Psoas muscle (tissue), 8 donors: ENCODE data around the gene RAD51AP1. TPM values are rescaled to one million over a fixed set of nuclear protein-coding genes. Genes with fewer than 3 reads are reported as not detected.

Experiments used
- ATAC-seq, 4 donors: fragments of 200-7000 bp; cut with Tn5 transposase; one replicate each; pipeline ENCODE4 v1.9.1; 2020; ENCODE audit warnings: moderate library complexity in 3 of 4, mild to moderate bottlenecking in 2 of 4
- DNase-seq, 2 donors: peaks; one replicate each; pipeline ENCODE4 v3.0.0-alpha.2; 2020
- H3K27ac ChIP-seq: fragments of 200-600 bp; one replicate; pipeline ENCODE4 v1.8.0; 2022
- H3K27me3 ChIP-seq, 3 donors: fragments of 200-600 bp in 1 of 3; one replicate each; pipeline versions ENCODE4 v1.6.1 to v1.8.0; 2013 to 2022; ENCODE audit warnings: low read length in 2 of 3, mild to moderate bottlenecking in 2 of 3, moderate library complexity in 1 of 3; ENCODE audit not compliant: insufficient read depth in 3 of 3
- H3K36me3 ChIP-seq, 2 donors: fragments of 200-600 bp in 1 of 2; one replicate each; pipeline versions ENCODE4 v1.6.1 to v1.8.0; 2013 to 2022; ENCODE audit warnings: low read depth in 1 of 2, mild to moderate bottlenecking in 1 of 2, moderate library complexity in 1 of 2; ENCODE audit not compliant: insufficient read depth in 1 of 2
- H3K4me1 ChIP-seq: fragments of 200-600 bp; one replicate; pipeline ENCODE4 v1.8.0; 2022
- H3K4me3 ChIP-seq: fragments of 200-600 bp; one replicate; pipeline ENCODE4 v1.8.0; 2022; ENCODE audit warnings: mild to moderate bottlenecking
- H3K9me3 ChIP-seq: fragments of 200-600 bp; one replicate; pipeline ENCODE4 v1.8.0; 2022
- WGBS, 3 donors: extraction: QIAGEN DNeasy Blood & Tissue Kit; methylation state at CpG; one replicate each; pipeline versions ENCODE4 v1.1.6 to v1.1.7; 2013; 5-methylcytosine and 5-hydroxymethylcytosine counted together
- intact Hi-C, 2 donors: fragments of 100-400 bp; cut with DNase I; formaldehyde crosslinking; loops; one replicate each; pipeline versions ENCODE4 v1.11.0 to v1.14.2; 2022
- polyA plus RNA-seq, 3 donors: library from polyadenylated mRNA; stranded (reverse); fragments of 200-250 nt; gene quantifications; one replicate each; pipeline ENCODE4 v1.2.3, GENCODE V29; 2013
- total RNA-seq, 4 donors: library from RNA; stranded (reverse); fragmentation: NEBNext Ultra II Directional in 2 of 4; extraction: Animal tissue kit (Norgen Biotek cat#: 25700) in 2 of 4; gene quantifications; one replicate each; pipeline versions ENCODE4 v1.2.1 to v1.2.4, GENCODE V29; 2021 to 2023
- TF ChIP-seq, protein P1 (sequence below): fragments of 200-600 bp; IDR thresholded peaks from one replicate; pipeline ENCODE4 v1.8.0; 2022; ENCODE audit warnings: antibody characterized with exemption
- donor health status: healthy with polysubstance abuse.
- donor health status: DM: no; HTN: no; CAD: no; lungs with moderate emphysema.
- donor health status: Bipolar disorder and iron deficiency.
- donor health status: healthy.
- donor health status: DM: yes; HTN: yes; CAD: no.
- donor health status: DM: no; HTN: no; CAD: no.
- donor health status: DM: no; HTN: no; CAD: no.
- donor health status: DM: yes; HTN: yes; CAD: no.

Gene RAD51AP1
- total and polyA plus RNA-seq, 7 donors, result 0.38 to 0.98 (median 0.48) TPM

DNA sequence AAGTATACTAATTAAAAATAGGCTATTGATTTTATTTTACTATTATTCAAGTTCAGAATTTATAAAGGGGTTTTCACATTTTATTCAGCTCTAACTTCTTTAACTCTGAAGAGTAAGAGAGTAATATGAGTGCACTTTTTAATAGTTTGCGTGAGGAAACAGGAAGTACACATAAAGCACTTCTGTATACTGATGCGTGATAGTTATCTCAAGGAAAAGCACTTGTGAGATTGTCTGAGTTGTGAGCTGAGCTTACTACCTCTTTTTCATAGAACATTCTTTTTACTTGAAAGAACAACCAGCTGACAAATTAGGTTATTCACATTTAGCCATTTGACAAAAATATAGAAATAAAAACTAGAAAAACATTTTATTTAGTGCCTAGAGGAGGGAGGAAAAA is 1.9 kb downstream of the RAD51AP1 start:
- no peaks in the 10 kb centered on the region for H3K9me3 ChIP-seq
- 70 to 89% (median 75%) methylated on average over 2 of the region's 2 CpGs for WGBS, 3 donors
- H3K27me3 ChIP-seq, result no peaks in the 10 kb centered on the region
- peaks cover 9% of the 10 kb centered on the region for H3K4me1 ChIP-seq
- no peak for ATAC-seq
- intact Hi-C loops, result no loop called here
- H3K27ac ChIP-seq, result no peak overlapping the region
- peaks cover 0 to 9% of the 10 kb centered on the region in 2 donors for H3K36me3 ChIP-seq
- TF ChIP-seq, protein P1, sequence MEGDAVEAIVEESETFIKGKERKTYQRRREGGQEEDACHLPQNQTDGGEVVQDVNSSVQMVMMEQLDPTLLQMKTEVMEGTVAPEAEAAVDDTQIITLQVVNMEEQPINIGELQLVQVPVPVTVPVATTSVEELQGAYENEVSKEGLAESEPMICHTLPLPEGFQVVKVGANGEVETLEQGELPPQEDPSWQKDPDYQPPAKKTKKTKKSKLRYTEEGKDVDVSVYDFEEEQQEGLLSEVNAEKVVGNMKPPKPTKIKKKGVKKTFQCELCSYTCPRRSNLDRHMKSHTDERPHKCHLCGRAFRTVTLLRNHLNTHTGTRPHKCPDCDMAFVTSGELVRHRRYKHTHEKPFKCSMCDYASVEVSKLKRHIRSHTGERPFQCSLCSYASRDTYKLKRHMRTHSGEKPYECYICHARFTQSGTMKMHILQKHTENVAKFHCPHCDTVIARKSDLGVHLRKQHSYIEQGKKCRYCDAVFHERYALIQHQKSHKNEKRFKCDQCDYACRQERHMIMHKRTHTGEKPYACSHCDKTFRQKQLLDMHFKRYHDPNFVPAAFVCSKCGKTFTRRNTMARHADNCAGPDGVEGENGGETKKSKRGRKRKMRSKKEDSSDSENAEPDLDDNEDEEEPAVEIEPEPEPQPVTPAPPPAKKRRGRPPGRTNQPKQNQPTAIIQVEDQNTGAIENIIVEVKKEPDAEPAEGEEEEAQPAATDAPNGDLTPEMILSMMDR, result no peak
- H3K4me3 ChIP-seq, result no peak overlapping the region
- no peak for DNase-seq

DNA sequence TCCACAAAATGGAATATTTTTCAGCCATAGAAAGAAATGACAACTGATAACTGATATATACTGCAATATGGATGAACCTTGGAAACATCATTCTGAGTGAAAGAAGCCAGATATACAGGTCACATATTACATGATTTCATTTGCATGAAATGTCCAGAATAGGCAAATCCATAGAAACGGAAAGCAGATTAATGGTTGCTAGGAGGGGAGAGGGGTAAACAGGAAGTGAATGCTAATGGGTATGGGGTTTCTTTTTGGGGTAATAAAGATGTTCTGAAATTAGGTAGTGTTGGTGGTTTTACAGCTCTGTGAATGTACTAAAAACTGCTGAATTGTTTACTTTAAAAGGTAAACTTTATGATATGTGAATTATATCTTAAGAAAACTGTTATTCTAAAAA is 6.5 kb downstream of the RAD51AP1 start:
- no peak overlapping the region for H3K4me3 ChIP-seq
- no peaks in the 10 kb centered on the region for H3K4me1 ChIP-seq
- ATAC-seq (no peak), DNase-seq (no peak)
- WGBS, 3 donors, result 82 to 89% (median 84%) methylated on average over 1 of the region's 1 CpG
- TF ChIP-seq, protein P1, result no peak
- H3K27me3 ChIP-seq, result no peaks in the 10 kb centered on the region
- H3K36me3 ChIP-seq, result peaks cover 0 to 4% of the 10 kb centered on the region in 2 donors
- intact Hi-C loops, result no loop called here
- H3K9me3 ChIP-seq, result no peaks in the 10 kb centered on the region
- H3K27ac ChIP-seq, result no peak overlapping the region

DNA sequence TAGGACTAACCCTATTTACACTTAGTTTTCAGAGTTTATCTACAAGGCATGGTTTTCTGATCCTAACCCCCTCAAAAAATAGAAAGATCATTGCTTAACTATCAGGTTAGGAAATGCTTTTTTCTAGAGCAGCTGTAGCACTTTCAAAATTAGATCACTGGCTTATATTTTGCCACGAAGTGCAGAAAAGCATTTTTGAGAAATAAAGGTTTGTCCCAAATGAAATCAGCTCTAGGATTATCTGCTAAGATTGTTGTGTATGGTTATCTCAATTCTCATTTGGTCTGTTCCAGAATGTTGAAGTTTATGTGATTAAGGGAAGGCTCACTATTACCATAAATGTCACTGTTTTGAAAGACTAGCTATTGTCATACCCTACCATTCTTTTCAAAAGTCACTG is 13.5 kb downstream of the RAD51AP1 start:
- no peaks in the 10 kb centered on the region for H3K9me3 ChIP-seq
- ATAC-seq (no peak), DNase-seq (no peak)
- no peak overlapping the region for H3K4me3 ChIP-seq
- TF ChIP-seq, protein P1, result no peak
- H3K4me1 ChIP-seq, result no peaks in the 10 kb centered on the region
- no peaks in the 10 kb centered on the region for H3K27me3 ChIP-seq
- 93 to 97% (median 96%) methylated on average over 1 of the region's 1 CpG for WGBS, 3 donors
- no peak overlapping the region for H3K27ac ChIP-seq
- no peaks in the 10 kb centered on the region for H3K36me3 ChIP-seq
- intact Hi-C loops, result no loop called here

DNA sequence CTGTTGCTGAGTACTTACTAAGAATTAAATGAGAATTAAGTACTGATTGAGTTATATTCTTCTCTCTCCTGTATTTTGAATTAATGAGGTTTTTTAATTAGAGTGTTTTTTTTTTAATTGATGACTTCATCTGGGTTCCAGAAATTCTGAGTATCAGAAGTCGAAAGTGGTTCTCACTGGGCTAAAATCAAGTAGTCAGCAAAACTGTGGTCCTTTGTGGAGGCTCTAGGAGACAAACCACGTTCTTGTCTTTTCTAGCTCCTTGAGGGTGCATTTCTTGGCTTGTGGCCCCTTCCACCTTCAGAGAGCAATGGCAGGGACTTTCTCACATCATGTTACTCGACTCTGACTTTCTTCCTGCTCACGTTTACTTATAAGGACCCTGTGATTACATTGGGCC is 15.3 kb downstream of the RAD51AP1 start:
- no peaks in the 10 kb centered on the region for H3K9me3 ChIP-seq
- WGBS, 3 donors, result 93 to 95% (median 94%) methylated on average over 4 of the region's 4 CpGs
- TF ChIP-seq, protein P1, result no peak
- ATAC-seq (no peak), DNase-seq (no peak)
- H3K4me1 ChIP-seq, result no peaks in the 10 kb centered on the region
- no peak overlapping the region for H3K27ac ChIP-seq
- H3K4me3 ChIP-seq, result no peak overlapping the region
- H3K27me3 ChIP-seq, result no peaks in the 10 kb centered on the region
- intact Hi-C loops, result no loop called here
- no peaks in the 10 kb centered on the region for H3K36me3 ChIP-seq

DNA sequence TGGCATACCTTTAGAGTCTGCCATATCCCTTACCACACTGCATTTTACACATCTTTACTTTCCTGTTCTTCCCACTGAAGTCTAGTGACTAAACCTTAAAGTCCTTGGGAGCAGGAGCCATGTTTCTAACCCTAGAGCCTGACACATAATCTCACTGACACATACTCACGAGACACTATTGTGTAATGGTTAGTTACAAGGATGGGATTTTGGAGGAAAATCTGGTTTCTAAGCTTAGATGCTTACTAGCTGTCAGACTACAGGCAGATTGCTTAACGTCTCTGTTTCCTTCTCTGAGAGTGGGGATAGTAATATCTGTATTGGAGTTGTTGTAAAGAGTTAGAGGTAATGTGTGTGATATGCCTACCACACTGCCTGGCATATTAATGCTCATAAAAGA is 17.1 kb downstream of the RAD51AP1 start:
- Histone ChIP-seq H3K4me1 (no peaks in the 10 kb centered on the region), H3K4me3 (no peak overlapping the region), H3K9me3 (no peaks in the 10 kb centered on the region), H3K27ac (no peak overlapping the region), H3K27me3 (no peaks in the 10 kb centered on the region), H3K36me3 (no peaks in the 10 kb centered on the region)
- WGBS, 3 donors, result 86 to 97% (median 89%) methylated on average over 2 of the region's 2 CpGs
- DNase-seq, result no peak
- ATAC-seq, result no peak
- TF ChIP-seq, protein P1, result no peak
- intact Hi-C loops, result no loop called here
